Skeletal muscle tissue (tissue), 4 donors: ENCODE measurements around the gene ZNF440. TPM values are rescaled to one million over a fixed set of nuclear protein-coding genes. Genes with fewer than 3 reads are reported as not detected.
A peak's percentile ranks its signal among the peaks of the same experiment; 100 is the strongest.
"Not testable (repeated sequence)": the region's sequence is repeated elsewhere in the genome, so short reads cannot be mapped to it uniquely, and the experiment has no call there.

ENCODE experiments used
- H3K27ac ChIP-seq: one replicate; pipeline ENCODE4 v1.7.0; 2013; ENCODE audit warnings: mild to moderate bottlenecking, low read depth, low read length, inconsistent platforms
- H3K27me3 ChIP-seq, 3 donors: one replicate each; pipeline ENCODE4 v1.7.0; 2013; ENCODE audit warnings: low read length in 3 of 3; ENCODE audit not compliant: control insufficient read depth in 3 of 3, insufficient read depth in 3 of 3
- H3K36me3 ChIP-seq, 3 donors: one replicate each; pipeline ENCODE4 v1.7.0; 2013; ENCODE audit warnings: low read length in 3 of 3; ENCODE audit not compliant: control insufficient read depth in 3 of 3, insufficient read depth in 3 of 3
- H3K4me1 ChIP-seq, 3 donors: one replicate each; pipeline ENCODE4 v1.7.0; 2013; ENCODE audit warnings: low read length in 3 of 3, mild to moderate bottlenecking in 3 of 3; ENCODE audit not compliant: control insufficient read depth in 3 of 3, insufficient read depth in 3 of 3
- H3K4me3 ChIP-seq, 3 donors: one replicate each; pipeline ENCODE4 v1.7.0; 2013; ENCODE audit warnings: low read length in 3 of 3
- H3K9ac ChIP-seq, 3 donors: one replicate each; pipeline ENCODE4 v1.7.0; 2013; ENCODE audit warnings: low read length in 3 of 3, mild to moderate bottlenecking in 3 of 3, moderate library complexity in 2 of 3, low read depth in 1 of 3
- H3K9me3 ChIP-seq, 3 donors: one replicate each; pipeline ENCODE4 v1.7.0; 2013; ENCODE audit warnings: low read length in 3 of 3; ENCODE audit not compliant: control insufficient read depth in 3 of 3
- total RNA-seq: library from RNA; depleted of rRNA; stranded (reverse); fragments of >200 nt; gene quantifications from one replicate; pipeline ENCODE4 v1.2.3, GENCODE V29; 2014
- donor health status: Osteomylitis.

ZNF440 gene
- 6.3 TPM for total RNA-seq

DNA sequence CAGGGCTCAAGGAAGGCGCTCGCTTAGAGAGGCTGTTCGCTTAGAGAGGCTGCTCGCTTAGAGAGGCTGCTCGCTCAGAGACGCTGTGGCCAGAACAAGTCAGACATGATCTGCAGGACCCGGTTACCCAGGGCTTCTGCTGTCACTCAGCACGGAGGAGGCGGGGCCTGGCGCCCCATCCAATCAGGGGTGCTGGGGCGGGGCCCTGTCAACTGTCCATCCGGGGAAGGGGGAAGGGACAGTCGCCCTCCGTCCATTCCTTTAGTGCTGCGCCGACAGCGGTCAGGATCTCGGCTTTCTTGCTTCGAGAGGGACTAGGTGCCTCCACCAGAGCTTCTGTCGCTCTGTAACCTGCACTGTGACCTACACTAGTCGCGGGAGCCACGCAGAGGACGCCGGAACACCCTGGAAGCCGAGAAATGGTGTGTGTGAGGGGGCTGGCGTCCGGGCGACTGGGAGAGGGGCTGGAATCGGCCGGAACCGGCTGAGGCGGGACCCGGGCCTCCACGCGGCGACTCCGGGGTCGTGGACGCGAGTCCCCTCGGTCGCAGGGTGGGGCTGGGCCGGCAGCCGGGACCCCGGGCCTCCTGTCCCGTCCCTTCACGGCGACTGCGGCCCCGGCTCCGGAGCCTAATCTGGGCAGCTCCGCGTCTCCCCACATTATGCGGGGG, at the start of gene ZNF440:
TSS of gene ZNF440 (plus strand) at position 245 of the 671 bp plus-strand sequence. CDS start at position 420, 175 bp downstream.
- Histone ChIP-seq H3K9me3 (no peaks in the 10 kb centered on the region), H3K27ac (peak within 1 kb of the TSS; percentile 85), H3K9ac (peak within 1 kb of the TSS; percentile 90 to 98 (median 94)), H3K27me3 (no peaks in the 10 kb centered on the region), H3K4me1 (peaks cover 6 to 13% (median 7%) of the 10 kb centered on the region in 3 donors), H3K36me3 (peaks cover 0 to 9% (median 2%) of the 10 kb centered on the region in 3 donors), H3K4me3 (peak within 1 kb of the TSS; percentile 88 to 96 (median 95))

GRCh38 chr19:11766597-11767591, 47.2 kb upstream of the ZNF440 start, which contains the start of gene ZNF441:
TSS of gene ZNF441 (plus strand) at chr19:11767000. CDS start at chr19:11767194, 194 bp downstream.
- no peaks in the 10 kb centered on the region for H3K27me3 ChIP-seq
- no peaks in the 10 kb centered on the region for H3K9me3 ChIP-seq
- peak within 1 kb of the TSS; percentile 89 to 97 (median 90) for H3K9ac ChIP-seq
- peaks cover 0 to 3% (median 0%) of the 10 kb centered on the region in 3 donors for H3K36me3 ChIP-seq
- H3K27ac ChIP-seq, result peak within 1 kb of the TSS; percentile 93
- H3K4me1 ChIP-seq, result peaks cover 12 to 20% (median 12%) of the 10 kb centered on the region in 3 donors
- peak within 1 kb of the TSS; percentile 82 to 90 (median 86) for H3K4me3 ChIP-seq

GRCh38 chr19:11767633-11768133, 46.4 kb upstream of the ZNF440 start:
- peak overlapping the region; percentile 93 for H3K27ac ChIP-seq
- H3K27me3 ChIP-seq, result no peaks in the 10 kb centered on the region
- peak overlapping the region; percentile 82 to 90 (median 86) for H3K4me3 ChIP-seq
- peak overlapping the region; percentile 89 to 97 (median 90) for H3K9ac ChIP-seq
- H3K9me3 ChIP-seq, result no peaks in the 10 kb centered on the region
- H3K36me3 ChIP-seq, result peaks cover 0 to 3% (median 0%) of the 10 kb centered on the region in 3 donors
- H3K4me1 ChIP-seq, result peaks cover 12 to 20% (median 12%) of the 10 kb centered on the region in 3 donors

GRCh38 chr19:11769995-11770394, 44.1 kb upstream of the ZNF440 start:
- Histone ChIP-seq H3K36me3 (peaks cover 0 to 3% (median 0%) of the 10 kb centered on the region in 3 donors), H3K4me1 (peaks cover 12 to 20% (median 12%) of the 10 kb centered on the region in 3 donors), H3K4me3 (no peak overlapping the region), H3K27ac (no peak overlapping the region), H3K27me3 (no peaks in the 10 kb centered on the region), H3K9me3 (peaks cover 0 to 8% (median 0%) of the 10 kb centered on the region in 3 donors), H3K9ac (no peak overlapping the region)

DNA sequence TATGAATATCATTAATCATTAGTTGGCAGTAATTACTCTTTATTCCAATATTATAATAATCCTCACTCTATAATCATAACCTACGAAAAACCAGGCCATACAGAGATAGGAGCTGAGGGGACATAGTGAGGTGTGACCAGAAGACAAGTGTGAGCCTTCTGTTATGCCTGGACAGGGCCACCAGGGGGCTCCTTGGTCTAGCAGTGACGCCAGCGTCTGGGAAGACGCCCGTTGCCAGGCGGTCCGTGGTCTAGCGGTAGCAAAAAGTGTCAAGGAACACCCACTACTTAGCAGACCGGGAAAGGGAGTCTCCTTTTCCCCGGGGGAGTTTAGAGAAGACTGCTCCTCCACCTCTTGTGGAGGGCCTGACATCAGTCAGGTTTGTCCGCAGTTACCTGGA, 42.6 kb upstream of the ZNF440 start:
- H3K27ac ChIP-seq, H3K4me3 ChIP-seq, H3K36me3 ChIP-seq, H3K27me3 ChIP-seq, H3K9me3 ChIP-seq, H3K9ac ChIP-seq: not testable (repeated sequence)
- H3K4me1 ChIP-seq, result peaks cover 10 to 17% (median 10%) of the 10 kb centered on the region in 3 donors

DNA sequence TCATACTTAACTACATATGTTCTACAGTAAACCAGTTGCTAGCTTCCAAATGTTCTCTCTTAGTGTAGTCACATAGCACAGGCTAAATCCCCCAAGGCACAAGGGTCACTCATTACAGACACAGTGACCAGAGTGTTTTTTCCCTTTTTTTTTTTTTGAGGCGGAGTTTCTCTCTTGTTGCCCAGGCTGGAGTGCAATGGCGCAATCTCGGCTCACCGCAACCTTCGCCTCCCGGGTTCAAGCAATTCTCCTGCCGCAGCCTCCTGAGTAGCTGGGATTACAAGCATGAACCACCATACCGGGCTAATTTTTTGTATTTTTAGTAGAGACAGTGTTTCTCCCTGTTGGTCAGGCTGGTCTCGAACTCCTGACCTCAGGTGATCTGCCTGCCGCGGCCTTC, 37.4 kb upstream of the ZNF440 start:
- H3K9ac ChIP-seq, H3K4me1 ChIP-seq, H3K27ac ChIP-seq, H3K27me3 ChIP-seq, H3K4me3 ChIP-seq: not testable (repeated sequence)
- Histone ChIP-seq H3K9me3 (peaks cover 20 to 36% (median 25%) of the 10 kb centered on the region in 3 donors), H3K36me3 (peaks cover 28 to 43% (median 40%) of the 10 kb centered on the region in 3 donors)

GRCh38 chr19:11780431-11781020, 33.5 kb upstream of the ZNF440 start:
- peak overlapping the region in 1 of 3 donors; percentile 62 for H3K4me3 ChIP-seq
- peaks cover 29 to 53% (median 51%) of the 10 kb centered on the region in 3 donors for H3K36me3 ChIP-seq
- peaks cover 31 to 51% (median 34%) of the 10 kb centered on the region in 3 donors for H3K9me3 ChIP-seq
- no peak overlapping the region for H3K9ac ChIP-seq
- no peak overlapping the region for H3K27ac ChIP-seq
- H3K4me1 ChIP-seq, result no peaks in the 10 kb centered on the region
- no peaks in the 10 kb centered on the region for H3K27me3 ChIP-seq

- Histone ChIP-seq H3K27ac (no peak overlapping the region), H3K36me3 (peaks cover 29 to 53% (median 49%) of the 10 kb centered on the region in 3 donors), H3K27me3 (no peaks in the 10 kb centered on the region), H3K9me3 (peaks cover 31 to 53% (median 35%) of the 10 kb centered on the region in 3 donors), H3K9ac (no peak overlapping the region), H3K4me1 (no peaks in the 10 kb centered on the region), H3K4me3 (peak overlapping the region in 2 of 3 donors; percentile 30 to 62)
Measured at GRCh38 chr19:11781295-11782057, 32.6 kb upstream of the ZNF440 start.

GRCh38 chr19:11783767-11784166, 30.3 kb upstream of the ZNF440 start:
- H3K9me3 ChIP-seq, result peaks cover 28 to 46% (median 34%) of the 10 kb centered on the region in 3 donors
- peaks cover 24 to 39% (median 32%) of the 10 kb centered on the region in 3 donors for H3K36me3 ChIP-seq
- H3K4me1 ChIP-seq, result no peaks in the 10 kb centered on the region
- H3K9ac ChIP-seq, result no peak overlapping the region
- no peak overlapping the region for H3K27ac ChIP-seq
- H3K27me3 ChIP-seq, result no peaks in the 10 kb centered on the region
- H3K4me3 ChIP-seq, result no peak overlapping the region
